Choroid plexus epithelial cell (primary cell): ENCODE data around the gene CXorf38.

ENCODE experiments used
- DNase-seq: peaks from one replicate; pipeline ENCODE4 v3.0.0-alpha.2; 2010; ENCODE audit warnings: low read depth
- H3K4me3 ChIP-seq: 2 replicates; pipeline ENCODE4 v1.5.1; 2011; ENCODE audit warnings: low read depth, mild to moderate bottlenecking, control low read depth, low read length, moderate library complexity
- TF ChIP-seq, protein P1 (sequence below): conservative IDR thresholded peaks from 2 replicates; pipeline ENCODE4 v1.5.1; 2011; ENCODE audit warnings: low read depth, mild to moderate bottlenecking, control low read depth, inconsistent platforms, low read length, moderate library complexity

CXorf38 gene, protein sequence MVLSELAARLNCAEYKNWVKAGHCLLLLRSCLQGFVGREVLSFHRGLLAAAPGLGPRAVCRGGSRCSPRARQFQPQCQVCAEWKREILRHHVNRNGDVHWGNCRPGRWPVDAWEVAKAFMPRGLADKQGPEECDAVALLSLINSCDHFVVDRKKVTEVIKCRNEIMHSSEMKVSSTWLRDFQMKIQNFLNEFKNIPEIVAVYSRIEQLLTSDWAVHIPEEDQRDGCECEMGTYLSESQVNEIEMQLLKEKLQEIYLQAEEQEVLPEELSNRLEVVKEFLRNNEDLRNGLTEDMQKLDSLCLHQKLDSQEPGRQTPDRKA

DNA sequence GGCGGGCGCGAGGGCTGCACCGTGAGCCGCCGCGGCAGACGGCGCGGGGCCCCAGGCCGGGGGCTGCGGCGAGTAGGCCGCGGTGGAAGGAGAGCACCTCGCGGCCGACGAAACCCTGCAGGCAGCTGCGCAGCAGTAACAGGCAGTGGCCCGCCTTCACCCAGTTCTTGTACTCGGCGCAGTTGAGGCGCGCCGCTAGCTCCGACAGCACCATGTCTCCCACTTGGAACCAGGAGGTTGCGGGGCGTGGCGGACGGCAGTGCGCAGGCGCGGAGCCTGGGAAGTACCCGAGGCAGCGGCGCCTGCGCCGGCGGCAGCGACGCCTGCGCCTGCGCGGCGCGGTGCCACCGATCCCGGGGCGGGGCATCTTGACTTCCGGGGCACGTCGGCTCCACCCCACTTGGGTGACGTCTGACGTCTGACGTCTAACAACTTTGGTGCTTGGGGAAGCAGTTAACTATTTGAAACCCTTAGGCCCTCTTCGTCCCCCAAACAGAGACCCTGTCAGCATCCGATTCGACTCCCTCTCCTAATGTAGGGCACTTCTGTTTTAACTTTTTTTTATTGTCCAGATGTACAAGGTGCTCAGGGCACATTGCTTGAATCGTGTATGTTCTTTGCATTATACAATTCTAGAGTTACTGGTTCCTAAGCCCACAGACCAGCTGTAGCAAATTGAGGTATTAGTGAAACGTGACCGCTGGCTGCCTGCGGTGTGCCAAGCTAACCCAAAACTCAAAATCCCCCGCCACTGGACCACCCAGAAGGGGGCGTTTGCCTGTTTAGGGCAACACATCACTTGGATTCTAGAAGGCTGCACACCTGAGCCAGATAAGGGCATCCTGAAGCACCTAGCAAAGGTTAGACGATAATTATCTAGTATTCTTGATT is at the start of gene CXorf38:
Gene CXorf38, minus strand, starts transcription at position 255 of the 891 bp plus-strand sequence. Its CDS starts 41 bp downstream, at position 214.
- peak within 1 kb of the TSS; percentile 71 for H3K4me3 ChIP-seq
- peak; percentile 87 for DNase-seq
- TF ChIP-seq, protein P1, sequence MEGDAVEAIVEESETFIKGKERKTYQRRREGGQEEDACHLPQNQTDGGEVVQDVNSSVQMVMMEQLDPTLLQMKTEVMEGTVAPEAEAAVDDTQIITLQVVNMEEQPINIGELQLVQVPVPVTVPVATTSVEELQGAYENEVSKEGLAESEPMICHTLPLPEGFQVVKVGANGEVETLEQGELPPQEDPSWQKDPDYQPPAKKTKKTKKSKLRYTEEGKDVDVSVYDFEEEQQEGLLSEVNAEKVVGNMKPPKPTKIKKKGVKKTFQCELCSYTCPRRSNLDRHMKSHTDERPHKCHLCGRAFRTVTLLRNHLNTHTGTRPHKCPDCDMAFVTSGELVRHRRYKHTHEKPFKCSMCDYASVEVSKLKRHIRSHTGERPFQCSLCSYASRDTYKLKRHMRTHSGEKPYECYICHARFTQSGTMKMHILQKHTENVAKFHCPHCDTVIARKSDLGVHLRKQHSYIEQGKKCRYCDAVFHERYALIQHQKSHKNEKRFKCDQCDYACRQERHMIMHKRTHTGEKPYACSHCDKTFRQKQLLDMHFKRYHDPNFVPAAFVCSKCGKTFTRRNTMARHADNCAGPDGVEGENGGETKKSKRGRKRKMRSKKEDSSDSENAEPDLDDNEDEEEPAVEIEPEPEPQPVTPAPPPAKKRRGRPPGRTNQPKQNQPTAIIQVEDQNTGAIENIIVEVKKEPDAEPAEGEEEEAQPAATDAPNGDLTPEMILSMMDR, result no peak

DNA sequence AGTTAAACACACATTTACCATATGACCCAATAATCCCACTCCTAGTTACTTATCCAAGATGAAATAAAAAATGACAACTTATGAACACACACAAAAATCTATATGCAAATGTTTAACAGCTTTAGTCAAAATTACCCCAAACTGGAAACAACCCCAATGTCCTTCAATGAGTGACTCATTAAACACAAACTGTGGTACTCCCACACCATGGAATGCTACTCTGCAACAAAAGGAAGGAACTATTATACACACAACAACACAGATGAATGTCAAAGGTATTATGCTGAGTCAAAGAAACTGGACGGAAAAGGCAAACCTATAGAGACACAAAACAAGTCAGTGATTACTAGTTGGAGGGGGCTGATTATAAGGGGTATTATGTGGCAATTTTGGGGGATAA is 47.4 kb upstream of the CXorf38 start:
- TF ChIP-seq, protein P1, result no peak
- H3K4me3 ChIP-seq, result no peak overlapping the region
- DNase-seq, result peak; percentile 10

DNA sequence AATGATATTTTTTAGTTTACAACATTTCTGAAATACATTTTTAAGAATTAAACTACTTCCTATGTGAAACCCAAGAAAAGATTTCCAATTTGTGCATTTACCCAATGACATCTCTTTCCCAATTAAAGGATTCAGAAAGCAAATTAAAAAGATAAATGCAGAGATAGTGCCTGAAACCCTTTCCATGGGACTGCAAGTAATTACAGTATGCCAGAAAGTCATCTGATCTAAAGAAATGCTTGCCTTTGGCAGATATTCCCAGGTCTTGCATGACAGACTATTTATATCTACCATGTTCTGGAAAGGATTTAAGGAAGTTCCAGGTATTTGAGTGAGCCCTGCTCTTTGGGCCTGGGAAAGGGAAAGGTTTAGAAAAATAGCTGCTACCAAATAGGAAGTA is 41.6 kb upstream of the CXorf38 start:
- TF ChIP-seq, protein P1, result no peak
- no peak for DNase-seq
- no peak overlapping the region for H3K4me3 ChIP-seq

DNA sequence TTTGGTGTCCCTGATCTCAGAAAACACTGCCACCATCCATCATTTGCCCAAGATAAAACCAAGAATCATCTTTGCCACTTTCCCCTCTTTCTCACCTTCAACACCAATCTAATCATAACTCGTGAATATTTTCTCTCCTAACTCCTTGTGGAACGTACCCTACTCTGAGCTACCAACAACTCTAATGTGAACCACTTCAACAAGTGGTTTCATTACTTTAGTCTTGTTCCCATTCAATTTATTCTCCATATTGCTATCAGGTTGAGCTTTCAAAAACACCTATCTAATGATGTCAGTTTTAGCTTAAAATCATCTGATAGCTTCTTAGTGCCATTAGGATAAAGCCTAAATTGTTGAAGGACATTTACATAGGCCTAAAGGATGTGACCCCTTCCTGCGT is 39.8 kb upstream of the CXorf38 start:
- TF ChIP-seq, protein P1, result no peak
- no peak for DNase-seq
- no peak overlapping the region for H3K4me3 ChIP-seq

DNA sequence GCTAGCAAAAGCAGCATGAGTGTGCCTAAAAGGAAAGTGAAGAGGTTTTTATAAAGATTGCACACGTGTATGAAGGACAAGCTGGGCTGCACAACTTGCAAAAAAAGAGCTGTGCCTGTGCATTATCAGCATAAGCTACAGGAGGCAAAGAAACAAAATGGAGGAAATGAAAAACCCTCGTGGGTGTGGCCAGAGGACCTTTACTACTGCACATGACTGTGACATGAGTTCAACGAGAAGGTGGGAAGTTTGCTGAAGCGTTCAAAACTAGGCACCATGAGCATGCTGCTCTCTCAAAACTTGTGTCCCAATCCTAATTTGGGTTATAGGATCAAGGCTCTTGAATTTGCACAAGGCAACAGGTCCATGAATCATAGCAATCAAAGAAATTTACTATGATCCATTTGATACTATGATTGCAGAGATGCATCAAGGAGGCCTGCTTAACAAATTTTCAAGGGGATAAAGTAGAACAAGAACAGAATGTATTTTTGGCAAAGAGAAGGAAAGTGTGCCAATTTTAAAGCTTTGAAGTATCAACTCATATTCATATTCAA is 38.1 kb upstream of the CXorf38 start:
- H3K4me3 ChIP-seq, result no peak overlapping the region
- no peak for DNase-seq
- TF ChIP-seq, protein P1, result no peak

DNA sequence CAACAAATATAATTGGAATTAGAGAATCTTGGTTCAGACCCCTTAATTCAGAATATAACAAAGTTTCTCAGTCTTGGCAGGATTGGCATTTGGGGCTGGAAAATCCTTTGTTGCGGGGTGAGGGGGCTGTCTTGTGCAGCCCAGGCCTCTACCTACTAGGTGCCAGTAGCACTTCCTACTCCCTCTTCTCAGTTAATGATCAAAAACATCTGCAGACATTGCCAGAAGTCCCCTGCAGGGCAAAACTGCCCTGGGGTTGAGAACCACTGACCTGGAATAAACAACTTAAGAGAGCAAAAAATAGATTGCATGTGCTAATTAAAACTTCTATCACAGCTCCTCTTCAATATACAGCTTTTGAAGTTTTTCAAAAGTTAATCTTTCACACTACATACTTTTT is 36.7 kb upstream of the CXorf38 start:
- DNase-seq, result no peak
- H3K4me3 ChIP-seq, result no peak overlapping the region
- TF ChIP-seq, protein P1, result no peak
